HG03565 (cell line): ENCODE data around the gene LEUTX.

ENCODE experiments used
- ATAC-seq: cut with Tn5 transposase; IDR thresholded peaks from one replicate; pipeline ENCODE4 v1.9.1; 2021; ENCODE audit warnings: mild to moderate bottlenecking, moderate library complexity; ENCODE audit not compliant: unreplicated experiment

The LEUTX gene

DNA sequence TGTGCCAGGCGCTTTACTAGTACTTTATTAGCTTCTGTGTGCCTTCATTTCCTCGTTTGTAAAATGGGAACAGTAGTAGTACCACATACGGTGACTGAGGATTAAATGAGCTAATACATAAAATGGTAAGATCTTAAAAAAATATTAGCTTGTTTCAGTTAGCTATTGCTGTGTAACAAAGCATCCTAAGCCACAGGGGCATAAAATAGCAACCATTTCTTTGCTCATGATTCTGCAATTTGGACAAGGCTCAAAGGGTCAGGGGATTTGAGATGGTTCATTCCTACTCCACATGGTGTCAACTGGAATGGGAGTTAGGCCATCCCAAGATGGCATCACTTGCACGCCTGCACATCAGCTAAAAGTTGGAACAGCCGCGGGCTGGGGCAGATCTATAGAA is 42.0 kb downstream of the LEUTX start:
- ATAC-seq = no peak

DNA sequence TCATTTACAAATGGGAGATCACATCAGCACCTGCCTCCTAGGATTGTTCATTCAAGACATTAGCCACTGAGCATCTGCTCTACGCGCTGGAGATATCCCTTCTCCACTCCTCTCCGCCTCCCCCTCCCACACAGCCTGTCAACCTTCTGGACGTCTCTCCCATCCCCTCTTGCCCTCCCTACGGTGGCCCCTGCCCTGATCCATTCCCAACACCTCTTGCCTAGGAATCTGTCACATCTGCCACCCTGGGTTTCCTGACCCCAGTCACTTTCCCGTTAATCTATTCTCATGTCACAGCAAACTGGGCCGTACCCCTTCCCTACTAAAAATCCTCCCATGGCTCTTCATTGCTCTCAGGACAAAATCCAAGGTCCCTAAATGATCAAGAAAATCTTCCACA is 45.0 kb downstream of the LEUTX start:
- ATAC-seq = no peak

DNA sequence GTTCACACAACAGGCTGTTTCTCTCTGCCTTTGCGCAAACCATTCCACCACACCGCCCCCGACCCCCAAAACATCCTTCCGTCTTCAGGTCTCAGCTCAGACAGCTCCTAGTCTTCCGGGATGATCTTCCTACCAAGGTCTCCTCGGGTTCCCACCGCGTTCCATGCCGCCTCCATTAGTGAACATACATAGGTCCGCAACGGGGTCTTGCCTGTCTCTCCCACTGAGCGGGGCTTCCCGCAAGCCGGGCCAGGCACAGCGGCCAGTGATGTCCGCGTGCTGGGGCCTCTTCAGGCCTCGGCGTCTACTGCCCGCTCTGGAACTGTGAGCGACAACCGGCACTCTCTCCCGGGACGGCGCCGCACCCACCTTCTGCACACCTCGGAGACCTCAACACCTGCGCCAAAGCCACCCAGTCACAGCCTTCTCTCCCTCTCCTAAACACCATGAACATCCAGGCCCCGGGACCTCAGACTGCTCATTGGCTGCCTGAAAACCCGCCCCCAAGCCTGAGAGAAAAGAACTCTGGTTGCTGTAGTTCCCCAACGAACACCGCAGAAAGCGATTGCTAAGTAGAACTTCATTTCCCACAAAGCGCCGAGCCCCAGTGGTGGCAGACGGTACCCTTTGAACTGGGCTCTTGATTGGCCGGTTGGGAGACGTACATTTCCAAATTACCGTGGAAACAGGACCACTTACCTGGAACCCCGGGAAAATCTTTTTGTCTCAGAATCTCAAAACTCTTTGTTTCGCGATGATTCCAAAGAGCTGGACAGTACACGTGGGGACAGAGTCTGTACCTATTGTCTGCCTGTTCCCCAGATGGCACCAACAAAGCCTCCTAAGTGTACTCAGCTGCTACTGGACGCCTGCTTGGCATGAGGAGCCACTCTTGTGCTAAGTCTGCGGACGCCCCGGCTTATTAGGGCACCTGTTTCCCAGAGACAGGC is 45.8 kb downstream of the LEUTX start:
- peak; percentile 61 for ATAC-seq

DNA sequence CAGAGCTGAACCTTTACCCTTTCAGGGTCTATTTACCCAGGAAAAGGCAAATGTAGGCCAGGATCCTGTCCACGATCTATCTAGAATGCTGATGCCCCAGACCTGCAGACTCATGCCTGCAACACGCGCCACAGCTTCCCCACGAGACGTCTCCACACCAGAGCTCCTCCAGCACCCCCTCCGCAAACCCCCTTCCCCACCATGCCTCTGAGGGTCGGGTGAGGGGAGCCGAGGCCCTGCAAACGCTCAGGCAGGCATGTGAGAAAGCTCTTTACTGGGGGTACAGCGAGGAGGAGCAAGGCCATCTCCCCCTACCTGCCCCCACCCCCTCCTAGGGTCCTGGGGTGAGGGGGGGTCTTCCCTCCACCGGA is 46.4 kb downstream of the LEUTX start:
- ATAC-seq = no peak

DNA sequence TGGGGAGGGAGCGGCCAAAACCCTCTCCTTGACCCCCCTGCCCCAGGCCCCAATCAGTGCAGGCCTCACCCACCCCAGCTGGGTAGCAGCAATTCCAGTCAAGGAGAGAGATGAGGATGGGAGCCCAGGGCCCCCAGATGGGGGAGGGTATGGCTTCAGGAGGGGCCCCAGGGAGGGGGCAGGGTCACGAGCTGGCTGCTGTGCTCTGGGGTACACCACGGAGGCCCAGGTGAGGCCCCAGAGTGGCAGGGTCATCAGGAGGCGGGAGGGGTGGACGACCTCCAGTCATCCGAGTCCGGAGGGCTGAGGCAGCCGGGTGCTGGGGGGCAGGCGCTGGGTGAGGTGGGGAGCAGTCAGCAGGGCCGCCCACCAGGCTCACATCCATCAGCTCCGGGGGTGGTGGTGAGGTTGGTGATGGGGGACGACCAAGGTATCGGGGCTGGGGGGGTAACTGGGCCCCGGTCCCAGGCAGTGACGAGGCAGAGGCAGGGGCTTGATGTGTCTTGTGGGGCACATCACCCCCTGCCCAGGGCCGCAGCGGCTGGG is 47.0 kb downstream of the LEUTX start:
- no peak for ATAC-seq

DNA sequence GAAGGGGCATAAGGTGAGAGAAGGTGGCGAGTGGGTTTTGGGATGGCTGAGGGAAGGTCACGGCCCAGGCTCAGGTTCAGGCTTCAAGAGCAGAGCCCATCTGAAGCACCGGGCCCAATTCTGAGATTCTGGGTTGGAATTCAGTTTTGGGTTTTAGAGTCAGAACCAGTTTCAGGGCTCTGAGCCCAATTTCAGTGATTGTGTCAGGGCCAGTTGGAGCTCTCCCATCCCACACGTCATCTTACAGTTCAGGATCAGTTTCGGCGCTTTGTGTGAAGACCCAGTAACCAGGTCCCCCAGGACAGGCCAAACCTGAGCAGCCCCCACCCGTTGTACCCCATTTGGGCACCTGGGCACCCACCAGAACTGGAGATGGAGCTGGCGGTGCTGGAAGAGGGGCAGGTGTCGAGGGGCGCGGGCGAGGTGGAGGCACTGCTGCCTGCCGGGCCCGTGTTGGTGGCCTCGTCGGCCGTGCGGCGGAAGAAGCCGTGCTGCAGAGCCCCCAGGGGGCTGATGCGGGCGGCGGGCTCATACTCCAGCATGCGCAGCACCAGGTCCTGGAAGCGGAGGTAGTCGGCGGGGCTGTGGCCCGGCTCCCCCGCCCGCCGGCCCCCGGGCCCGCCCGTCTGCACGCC is 47.8 kb downstream of the LEUTX start:
- no peak for ATAC-seq

DNA sequence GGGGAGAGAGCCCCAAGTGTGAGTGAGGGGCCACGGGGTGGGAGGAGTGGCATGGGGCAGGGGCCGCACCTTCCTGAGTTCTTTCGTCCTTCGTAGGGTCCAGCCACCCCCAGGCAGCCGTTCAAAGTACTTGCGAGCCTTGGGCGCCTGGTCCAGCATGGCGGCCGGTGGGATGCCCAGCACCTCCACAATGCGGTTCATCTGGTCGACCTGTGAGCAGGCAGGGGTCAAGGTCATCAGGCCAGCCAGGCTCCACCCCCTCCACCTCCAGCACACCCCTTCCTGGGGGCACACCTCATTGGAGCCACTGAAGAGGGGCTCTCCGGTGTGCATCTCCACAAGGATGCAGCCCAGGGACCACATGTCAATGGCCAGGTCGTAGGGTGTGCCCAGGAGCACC is 48.6 kb downstream of the LEUTX start:
- no peak for ATAC-seq

DNA sequence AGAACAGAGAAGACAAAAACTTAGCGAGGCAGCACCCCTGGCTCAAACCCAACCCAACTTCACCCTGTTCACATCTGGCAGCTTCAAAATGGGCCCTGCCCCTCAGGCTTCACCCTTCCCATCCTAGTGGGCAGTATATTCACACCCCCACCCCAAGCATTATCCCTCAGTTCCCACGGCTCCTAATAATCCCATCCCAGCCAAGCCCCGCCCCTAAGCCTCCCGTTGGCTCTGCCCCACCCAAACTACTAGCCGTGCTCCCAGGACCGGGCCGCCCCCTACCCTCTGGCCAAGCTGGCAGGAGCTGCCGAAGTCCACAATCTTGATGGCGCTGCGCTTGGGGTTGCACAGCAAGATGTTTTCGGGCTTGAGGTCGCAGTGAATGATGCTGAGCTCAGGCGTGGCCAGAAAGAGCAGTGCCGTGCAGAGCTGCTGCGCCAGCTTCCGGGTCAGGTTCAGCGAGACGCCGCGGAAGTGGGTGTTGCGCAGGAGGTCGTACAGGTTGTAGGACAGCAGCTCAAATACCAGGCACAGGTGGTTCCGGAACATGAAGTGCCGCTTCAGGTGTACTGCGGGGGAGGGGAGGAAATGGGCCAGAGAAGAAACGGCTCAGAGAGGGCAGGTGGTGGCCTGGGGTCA is 49.5 kb downstream of the LEUTX start:
- ATAC-seq = no peak

DNA sequence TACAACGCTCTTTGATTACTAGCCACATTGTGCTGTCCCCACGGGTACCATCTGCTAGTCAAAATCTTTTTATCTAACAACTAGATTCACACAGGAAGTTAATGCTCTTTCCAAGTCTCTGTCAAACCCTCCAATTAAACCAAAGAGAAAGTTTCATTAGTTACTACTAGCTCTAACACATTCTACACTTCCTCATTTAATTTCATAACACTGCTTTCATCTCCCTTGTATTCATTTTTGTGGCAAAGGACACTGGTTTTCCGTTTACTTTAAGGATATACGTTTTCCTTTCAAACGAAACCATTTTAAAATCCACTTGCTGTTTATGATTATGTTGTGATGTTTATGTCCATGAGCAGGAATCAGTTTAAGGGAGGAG is 50.0 kb downstream of the LEUTX start:
- ATAC-seq = no peak

DNA sequence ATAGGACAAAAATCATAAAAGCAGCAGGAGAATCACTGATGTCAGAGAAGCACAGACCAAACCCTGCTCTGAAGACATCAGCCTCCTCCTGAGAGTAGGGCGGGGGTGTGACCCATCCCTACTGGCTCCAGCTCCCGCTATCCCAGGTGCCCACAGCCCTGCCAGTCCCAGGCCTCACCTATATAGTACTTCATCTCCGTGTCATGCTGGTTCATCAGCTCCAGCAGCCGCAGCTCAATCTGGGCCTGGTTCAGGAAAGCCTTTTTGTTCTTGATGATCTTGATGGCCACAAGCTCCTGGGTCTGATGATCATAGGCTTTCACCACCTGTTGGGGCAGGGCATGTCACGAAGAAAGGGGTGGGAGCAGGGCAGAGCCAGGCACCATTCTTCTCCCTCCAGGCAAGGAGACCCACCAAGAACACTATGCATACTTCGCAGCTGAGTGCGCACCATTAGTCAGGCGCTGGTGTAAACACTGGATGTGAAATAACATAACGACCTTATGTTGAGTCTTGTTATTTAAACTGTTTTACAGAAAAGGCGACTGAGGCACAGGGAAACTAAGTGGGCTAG is 51.1 kb downstream of the LEUTX start:
- no peak for ATAC-seq

DNA sequence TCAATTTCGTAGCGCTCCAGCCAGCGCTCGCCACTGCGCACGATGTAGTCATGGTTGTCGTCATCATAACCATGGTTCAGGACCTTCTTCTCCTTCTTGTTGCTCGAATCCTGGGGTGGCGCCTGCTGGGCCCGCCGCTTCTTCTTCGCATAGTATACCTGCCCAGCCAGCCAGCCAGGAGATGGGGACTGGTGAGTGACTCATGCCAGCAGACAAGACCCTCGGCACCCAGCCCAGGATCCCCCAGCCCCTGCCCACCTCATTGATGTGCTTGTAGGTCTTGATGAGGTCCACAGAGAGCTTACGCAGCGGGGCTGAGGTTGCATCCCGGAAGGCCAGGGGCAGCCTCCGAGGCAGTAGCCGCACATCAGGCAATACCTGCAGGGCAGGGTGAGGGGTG is 51.8 kb downstream of the LEUTX start:
- ATAC-seq = no peak

DNA sequence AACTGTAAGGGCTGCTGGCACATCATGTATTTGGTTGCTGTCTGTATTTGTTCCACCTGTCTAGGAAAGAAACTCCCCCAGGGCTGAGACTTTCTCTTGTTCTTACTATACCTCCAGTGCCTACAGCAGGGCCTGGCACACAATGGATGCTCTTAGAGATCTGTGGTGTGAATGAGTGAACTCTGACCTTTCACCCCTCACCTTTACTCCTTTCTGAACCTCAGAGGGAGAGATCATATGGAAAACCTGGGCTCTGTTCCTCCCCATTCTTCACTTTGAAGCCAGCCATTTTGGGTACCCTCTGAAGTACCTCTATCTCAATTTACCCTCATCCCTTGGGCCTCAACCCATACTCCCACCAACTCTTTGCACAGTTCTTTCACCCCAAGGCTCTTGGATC is 52.2 kb downstream of the LEUTX start:
- no peak for ATAC-seq

DNA sequence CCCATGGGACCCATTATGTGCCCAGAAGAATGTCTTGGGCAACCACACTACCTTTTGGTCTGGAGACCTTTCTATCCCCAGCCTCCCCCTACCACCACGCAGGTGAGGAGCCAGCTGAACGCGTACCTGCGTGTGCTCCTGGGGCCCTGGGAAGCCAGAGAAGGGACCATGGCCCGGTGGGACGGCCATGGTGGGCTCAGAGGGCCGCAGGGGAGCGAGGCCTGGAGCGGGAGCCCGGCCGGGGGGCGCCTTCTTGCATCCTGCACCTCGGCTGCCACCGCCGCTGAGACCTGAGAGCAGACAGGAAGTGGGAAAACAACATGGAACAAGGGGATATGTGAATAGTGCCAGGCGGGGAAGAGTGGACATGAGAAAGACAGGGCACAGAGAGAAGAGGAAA is 53.0 kb downstream of the LEUTX start:
- ATAC-seq = no peak

DNA sequence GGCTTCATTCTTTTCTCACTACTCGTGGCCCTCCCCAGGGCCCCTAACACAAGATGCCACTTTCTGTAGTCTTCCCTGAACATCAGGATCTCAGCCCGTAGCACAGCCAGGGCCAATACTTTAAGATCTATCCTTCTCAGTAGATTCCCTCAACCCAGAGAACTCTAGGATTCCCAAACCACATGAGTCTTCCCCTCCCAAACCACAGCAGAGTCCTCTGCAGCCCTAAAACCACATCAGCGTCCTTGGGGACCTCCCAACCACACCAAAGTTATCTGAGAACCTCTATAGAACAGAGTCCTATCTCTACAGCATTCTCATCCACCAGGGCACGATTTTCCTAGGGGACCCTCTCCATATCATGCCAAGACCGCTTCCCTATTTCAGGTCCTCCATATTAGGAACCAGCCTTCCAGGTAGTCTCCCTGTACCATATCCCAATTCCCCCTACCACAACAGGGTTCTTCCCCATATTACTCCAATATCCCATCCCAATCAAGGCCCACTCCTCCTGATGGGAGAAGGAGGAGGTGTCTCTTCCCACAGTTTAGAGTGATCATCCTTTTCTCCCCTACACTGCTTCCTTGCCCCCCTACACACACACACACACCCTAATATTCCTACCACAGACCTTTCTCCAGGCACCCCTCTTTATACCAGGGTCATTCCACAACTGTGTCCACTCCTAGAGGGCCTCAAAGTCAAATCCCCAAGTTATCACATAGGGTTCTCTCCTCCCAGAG is 53.9 kb downstream of the LEUTX start:
- ATAC-seq = no peak

DNA sequence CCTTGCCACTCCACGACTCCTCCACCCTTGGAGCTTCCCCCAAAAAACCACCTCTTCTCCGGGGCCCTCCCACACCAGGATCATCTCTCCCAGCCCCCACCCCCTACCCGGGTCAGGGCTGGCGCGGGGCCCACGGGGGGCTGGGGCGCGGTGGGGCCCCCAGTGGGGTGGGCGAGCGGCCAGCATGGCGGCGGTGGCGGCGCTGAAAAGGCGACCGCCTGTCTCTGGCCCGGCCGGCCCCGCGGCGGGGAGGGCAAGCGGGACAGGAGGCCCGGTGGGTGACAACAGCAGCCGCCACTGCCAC is 54.5 kb downstream of the LEUTX start:
- ATAC-seq = no peak

DNA sequence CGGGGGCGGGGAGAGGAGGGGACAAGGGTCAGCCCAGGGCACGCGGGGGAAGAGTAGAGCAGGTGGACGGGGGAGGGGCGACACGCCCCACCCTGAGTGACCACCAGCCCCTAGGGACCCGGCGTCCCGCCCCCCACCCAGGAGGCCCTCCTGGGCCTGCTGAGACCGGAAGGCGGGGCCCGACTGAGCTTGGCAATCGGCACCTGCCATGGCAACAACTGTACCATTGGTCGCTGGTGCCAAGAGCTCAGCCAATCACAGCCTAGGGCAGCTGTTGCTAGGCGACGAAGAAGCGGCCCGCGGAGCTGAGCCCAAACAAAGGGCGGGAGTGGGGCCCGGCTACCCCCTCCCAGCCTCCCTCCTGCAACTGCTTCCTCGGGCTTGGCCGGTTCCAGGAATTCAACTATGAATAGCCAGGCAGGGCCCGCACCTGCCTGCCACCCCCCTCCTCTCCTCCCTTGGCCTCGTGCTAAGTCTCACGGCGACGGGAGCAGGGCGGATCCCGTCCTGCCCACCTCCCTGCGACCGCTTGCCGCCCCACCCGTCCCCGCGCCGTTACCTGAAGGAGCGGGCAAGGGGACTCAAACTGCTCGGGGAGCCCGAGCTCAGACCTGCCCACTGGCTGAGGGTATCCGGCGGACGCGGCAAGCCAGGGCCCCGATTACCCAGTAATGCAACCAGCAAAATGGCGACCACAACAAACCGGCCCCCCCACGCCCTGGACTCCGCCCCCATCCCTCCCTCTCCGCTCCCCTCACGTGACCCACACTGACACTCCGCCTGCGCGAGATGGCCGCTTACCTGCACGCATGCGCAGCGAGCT is 55.0 kb downstream of the LEUTX start, which contains the start of gene DYRK1B:
Gene DYRK1B (minus strand): TSS at position 699 of the 823 bp plus-strand sequence. CDS start 2,295 bp downstream, outside the sequence.
- ATAC-seq = peak; percentile 75

DNA sequence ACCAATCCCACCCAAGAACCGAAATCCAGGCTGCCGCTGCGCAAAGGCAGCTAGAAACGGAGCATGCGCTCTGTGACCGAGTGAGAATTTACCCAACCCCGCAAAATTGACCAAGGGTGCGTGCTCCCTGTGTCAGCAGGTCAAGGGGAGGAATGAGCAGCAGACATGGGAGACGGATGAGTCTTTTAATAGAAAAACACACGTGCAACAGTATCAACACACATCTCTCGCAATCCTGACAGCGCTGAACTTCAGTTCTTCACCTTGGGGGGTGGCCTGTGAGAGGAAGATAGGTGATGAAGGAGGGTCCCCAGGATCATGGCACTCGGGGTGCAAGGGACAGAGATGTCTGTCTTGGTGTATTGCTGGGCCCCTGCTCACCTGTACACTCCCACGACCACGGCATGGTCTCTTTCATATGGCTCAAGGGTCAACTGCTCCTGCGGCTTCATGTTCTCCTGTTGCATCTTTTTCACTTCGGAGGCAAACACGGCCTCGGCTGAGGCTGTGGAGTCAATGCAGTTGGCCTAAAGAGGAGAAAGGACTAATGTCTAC is 55.7 kb downstream of the LEUTX start:
- ATAC-seq = no peak
